NOMO-1 treated with DMSO at 0.1 percent for 48 hours (cell line): ENCODE results near the gene ENKD1.

Experiments used
- DNase-seq: peaks from one replicate; lab custom pipeline; 2025; ENCODE audit not compliant: unreplicated experiment; lab: John Stamatoyannopoulos, UW

Gene ENKD1

DNA sequence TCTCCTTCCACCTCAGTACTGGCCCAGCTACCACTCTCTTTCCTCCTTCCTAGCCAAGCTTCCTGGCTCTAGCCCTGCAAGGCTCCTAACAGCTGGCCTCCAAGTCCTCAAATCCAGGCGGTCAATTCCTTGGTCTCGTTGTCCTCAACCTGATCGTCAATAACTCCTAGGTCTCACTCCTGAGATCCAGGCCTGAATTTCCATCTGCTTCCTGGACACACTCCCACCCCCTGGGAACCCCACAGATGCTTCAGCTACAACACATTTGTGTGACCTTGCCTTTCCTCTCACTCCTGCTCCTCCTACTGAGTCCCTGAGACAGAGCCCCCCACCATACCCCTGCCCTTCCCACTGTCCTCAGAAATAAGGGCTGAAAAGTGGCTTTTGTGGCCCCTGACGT lies 2.3 kb downstream of the ENKD1 start:
- DNase-seq, result no peak

DNA sequence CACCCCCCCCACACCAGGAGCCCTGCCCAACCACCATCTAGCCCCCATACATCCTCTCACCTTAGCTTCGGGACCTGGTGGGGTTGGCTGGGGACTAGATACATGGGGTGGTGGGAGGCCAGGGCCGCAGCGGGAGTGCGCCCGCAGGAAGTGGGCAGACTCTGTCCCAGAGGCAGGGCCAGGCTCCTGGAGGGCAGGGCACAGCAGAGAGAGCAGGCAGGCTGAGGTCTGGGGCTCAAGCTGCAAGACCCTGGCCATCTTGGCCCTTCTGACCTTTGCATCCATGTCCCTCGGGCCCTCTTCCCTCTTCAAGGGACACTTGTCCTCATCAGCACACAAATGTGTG lies 2.7 kb downstream of the ENKD1 start:
- no peak for DNase-seq

- no peak for DNase-seq
These were observed 3.2 kb downstream of the ENKD1 start for GRCh38 chr16:67663151-67663876.

DNA sequence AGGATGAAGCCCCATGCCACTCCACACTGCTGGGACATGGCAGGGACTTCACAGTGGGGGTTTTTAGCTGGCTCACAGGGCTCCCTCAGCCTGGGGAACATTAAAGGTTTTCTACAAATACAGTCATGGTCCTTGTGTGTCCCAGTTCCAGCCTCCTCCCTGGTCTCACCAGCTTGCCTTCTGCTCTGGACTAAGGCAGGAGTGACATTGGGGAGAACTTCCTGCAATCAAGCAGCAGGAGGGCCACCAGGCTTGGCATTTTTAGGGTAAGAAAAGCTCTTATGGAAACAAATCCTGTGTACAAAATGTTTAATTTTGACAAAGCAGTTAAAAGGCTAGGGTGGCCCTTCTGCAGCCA lies 3.9 kb downstream of the ENKD1 start:
- DNase-seq, result no peak

- no peak for DNase-seq
These were observed 4.5 kb downstream of the ENKD1 start for GRCh38 chr16:67661886-67662652.

- no peak for DNase-seq
These were observed 5.3 kb downstream of the ENKD1 start for GRCh38 chr16:67661101-67661761.

DNA sequence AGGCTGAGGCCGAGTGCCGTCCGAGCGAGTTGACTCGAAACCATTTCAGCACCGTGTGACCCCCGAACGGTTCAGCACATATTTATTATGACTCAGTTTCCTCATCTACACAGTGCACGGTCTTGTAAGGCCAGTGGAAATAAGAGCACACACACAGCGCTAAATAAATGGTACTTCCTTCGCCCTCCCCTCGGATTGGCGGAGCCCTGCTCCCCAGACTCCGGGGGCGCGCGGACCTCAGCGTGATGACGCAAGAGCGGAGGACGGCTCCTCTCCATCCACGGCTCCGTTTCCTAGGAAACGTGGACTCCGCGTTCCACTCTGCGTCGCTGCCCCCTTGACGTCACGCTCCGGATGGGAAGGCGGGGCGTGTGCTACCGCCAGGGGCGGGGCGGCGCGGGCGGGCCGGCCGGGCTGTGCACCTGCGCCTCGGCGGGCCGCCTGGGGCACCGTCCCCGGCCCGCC lies 6.0 kb downstream of the ENKD1 start, which contains the start of gene PARD6A:
Gene PARD6A (plus strand): TSS at position 397 of the 465 bp plus-strand sequence. CDS start 79 bp downstream, outside the sequence.
- DNase-seq, result peak; percentile 94

- DNase-seq, result peak; percentile 83
These were observed 6.6 kb downstream of the ENKD1 start, which contains the start of gene ACD for GRCh38 chr16:67659675-67660563. Gene ACD (minus strand): TSS chr16:67660260. CDS start chr16:67660220, 40 bp downstream.

- no peak for DNase-seq
These were observed 7.5 kb downstream of the ENKD1 start for GRCh38 chr16:67658849-67659674.

DNA sequence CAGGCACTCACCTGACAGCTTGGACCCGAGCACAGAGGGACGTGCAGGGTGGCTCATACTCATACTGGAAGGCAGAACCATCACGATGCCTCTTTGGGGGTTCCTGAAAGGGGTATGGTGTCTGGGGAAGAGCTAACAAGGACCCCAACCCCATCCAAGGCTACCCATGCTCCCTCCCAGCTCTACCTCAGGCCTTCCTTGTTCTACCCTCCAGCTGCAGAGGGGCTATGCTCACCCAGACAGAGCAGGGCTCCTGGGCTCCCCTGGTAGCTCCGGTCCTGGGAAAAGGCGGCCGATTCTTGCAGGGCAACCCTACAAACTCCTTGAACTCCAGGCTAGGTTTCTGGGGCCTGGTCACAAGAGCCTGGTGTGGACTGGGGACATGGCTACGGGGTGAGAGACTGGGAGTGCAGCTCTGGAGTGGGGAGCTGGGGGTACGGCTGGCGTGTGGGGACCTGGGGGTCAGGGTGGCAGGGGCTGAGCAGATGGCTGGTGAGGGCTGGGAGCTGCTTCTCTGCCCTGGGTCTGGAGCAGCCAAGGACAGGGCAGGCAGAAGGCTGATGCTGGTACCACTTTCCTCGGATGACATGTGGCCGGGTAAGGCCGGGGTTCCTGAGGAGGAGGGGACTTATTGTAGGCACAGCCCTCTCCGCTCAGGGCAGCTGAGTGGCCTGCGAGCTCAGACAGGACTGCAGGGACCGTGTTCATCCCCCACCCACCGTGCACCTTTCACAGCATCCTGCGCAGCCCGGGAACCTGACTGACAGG lies 8.6 kb downstream of the ENKD1 start:
- DNase-seq, result no peak

- no peak for DNase-seq
These were observed 9.4 kb downstream of the ENKD1 start for GRCh38 chr16:67657017-67657608.

GRCh38 chr16:67656344-67657016 lies 10.1 kb downstream of the ENKD1 start:
- DNase-seq, result no peak

- no peak for DNase-seq
These were observed 11.2 kb downstream of the ENKD1 start for GRCh38 chr16:67655363-67655762.

GRCh38 chr16:67654403-67654911 lies 12.1 kb downstream of the ENKD1 start:
- DNase-seq, result no peak

GRCh38 chr16:67653789-67654402 lies 12.7 kb downstream of the ENKD1 start:
- DNase-seq, result no peak

GRCh38 chr16:67653128-67653788 lies 13.3 kb downstream of the ENKD1 start:
- DNase-seq, result no peak

DNA sequence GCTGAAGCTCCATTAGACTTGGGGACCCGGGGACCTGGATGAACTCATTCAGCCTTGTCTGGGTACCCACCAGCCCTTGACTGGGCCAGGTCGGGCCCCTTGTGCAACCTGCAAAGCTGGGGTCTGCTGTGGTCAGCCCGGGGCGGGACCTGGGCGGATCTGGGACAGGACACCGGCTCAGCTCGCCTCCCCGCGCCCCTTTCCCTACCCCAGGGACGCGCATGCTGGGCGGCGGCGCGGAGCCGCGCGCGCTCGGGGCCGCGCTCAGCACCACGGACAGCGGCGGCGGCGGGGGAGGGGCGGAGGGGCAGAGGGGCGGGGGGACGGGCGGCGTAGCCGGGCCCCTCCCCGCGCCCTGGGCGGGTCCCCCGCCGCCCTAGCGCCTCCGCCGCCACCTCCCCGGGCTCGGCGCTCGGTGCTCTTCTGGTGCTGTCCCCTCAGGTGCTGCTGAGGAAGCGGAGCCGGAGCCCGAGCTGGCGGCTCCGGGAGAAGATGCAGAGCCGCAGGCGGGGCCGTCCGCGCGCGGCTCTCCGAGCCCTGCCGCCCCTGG lies 13.9 kb downstream of the ENKD1 start:
- no peak for DNase-seq
